BJ (cell line): ENCODE results near the gene RAI1. TPM values are rescaled to one million over a fixed set of nuclear protein-coding genes. Genes with fewer than 3 reads are reported as not detected.

Experiments used
- CTCF ChIA-PET: fragments of 350-600 bp; formaldehyde crosslinking; extraction: SDS; loops from one replicate; lab custom pipeline; 2021; ENCODE audit warnings: antibody characterized with exemption, inconsistent platforms; lab: Yijun Ruan, JAX
- POLR2A ChIA-PET: fragments of 300-600 bp; sonication (Branson Sonifier 250); formaldehyde crosslinking; extraction: SDS; loops from one replicate; lab custom pipeline; 2021; ENCODE audit warnings: antibody characterized with exemption; lab: Charles Lee
- DNase-seq: peaks from one replicate; pipeline ENCODE4 v3.0.0-alpha.2; 2011; ENCODE audit warnings: low read depth
- H3K27me3 ChIP-seq: 2 replicates; pipeline ENCODE4 v1.6.0; 2011; ENCODE audit warnings: low read length; ENCODE audit not compliant: control insufficient read depth, insufficient read depth
- H3K36me3 ChIP-seq: 2 replicates; pipeline ENCODE4 v1.5.1; 2011; ENCODE audit warnings: low read length; ENCODE audit not compliant: control insufficient read depth, insufficient read depth
- H3K4me3 ChIP-seq: 2 replicates; pipeline ENCODE4 v1.5.1; 2011; ENCODE audit warnings: low read depth, mild to moderate bottlenecking, control low read depth, low read length
- polyA plus RNA-seq: library from polyadenylated mRNA; depleted of rRNA; stranded (reverse); fragments of >200 nt; gene quantifications from 2 replicates; pipeline ENCODE4 v1.2.3, GENCODE V29; 2011
- TF ChIP-seq, protein P1 (sequence below): IDR thresholded peaks from 2 replicates; pipeline ENCODE4 v1.5.1; 2011; ENCODE audit warnings: low read depth, mild to moderate bottlenecking, control low read depth, inconsistent platforms, low read length, moderate library complexity; ENCODE audit not compliant: insufficient read depth

The RAI1 gene
- polyA plus RNA-seq, 1 experiment, result 2.4 TPM

DNA sequence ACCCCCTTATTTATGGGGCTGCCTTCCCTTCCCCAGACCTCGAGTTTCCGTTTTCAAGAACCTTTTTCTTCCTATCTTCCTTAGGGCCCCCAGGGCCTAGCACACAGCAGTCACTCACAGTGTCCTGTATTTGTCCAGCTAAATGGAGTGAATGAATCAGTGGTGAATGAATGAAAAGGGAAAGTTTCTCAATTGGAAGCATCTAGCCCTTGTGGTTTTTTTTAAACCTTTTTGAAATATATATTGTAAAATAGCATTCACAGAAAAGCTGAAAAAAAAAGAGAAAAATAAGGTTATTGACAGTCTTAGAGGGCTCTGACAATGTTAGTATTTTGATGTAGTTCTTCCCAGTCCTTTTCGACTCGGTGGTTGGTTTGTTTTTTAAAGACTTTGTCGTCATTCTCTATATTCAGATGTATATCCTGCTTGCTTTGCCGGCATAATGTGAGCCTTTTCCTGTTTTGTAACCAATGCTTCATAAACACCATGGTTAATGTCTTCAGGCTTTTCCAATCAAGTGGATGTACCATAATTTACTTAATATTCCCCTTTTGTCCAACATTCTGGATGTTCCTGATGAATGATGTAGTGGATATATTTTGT lies 45.3 kb downstream of the RAI1 start:
- ChIA-PET CTCF (interaction anchor here (0.7 to 1.1 kb wide), 2 partner anchors 45 to 1732 kb away, joined by 3 read pairs; no protein-coding TSS in a partner anchor), POLR2A (no interaction called here)
- no peak for DNase-seq
- H3K4me3 ChIP-seq, result no peak overlapping the region
- peaks cover 7% of the 10 kb centered on the region for H3K36me3 ChIP-seq
- TF ChIP-seq, protein P1, sequence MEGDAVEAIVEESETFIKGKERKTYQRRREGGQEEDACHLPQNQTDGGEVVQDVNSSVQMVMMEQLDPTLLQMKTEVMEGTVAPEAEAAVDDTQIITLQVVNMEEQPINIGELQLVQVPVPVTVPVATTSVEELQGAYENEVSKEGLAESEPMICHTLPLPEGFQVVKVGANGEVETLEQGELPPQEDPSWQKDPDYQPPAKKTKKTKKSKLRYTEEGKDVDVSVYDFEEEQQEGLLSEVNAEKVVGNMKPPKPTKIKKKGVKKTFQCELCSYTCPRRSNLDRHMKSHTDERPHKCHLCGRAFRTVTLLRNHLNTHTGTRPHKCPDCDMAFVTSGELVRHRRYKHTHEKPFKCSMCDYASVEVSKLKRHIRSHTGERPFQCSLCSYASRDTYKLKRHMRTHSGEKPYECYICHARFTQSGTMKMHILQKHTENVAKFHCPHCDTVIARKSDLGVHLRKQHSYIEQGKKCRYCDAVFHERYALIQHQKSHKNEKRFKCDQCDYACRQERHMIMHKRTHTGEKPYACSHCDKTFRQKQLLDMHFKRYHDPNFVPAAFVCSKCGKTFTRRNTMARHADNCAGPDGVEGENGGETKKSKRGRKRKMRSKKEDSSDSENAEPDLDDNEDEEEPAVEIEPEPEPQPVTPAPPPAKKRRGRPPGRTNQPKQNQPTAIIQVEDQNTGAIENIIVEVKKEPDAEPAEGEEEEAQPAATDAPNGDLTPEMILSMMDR, result no peak
- no peaks in the 10 kb centered on the region for H3K27me3 ChIP-seq

DNA sequence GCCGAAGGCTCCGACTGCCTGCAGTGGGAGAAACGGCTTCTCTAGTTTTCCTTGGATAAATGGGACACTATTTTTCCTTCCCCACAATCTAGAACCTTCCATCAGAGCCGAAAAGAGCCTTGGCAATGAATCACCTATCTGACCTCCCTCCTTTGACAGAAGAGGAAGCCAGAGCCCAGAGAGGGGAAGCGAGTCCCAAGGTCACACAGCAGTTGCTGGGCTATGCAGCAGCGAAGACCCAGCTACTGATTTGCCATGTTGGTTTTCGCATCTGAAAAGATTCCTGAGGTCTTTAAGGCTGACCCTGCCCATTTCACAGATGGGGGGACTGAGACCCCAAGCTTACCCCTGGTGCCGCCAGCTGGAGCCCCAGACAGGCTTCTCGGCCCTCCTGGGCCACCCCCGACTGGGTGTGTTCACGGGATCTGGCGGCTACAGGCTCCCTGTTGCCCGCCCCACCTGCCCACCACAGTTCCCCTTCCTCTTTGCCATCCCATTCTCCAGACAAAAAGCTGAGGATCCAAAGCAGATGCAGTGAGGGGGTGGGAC lies 45.9 kb downstream of the RAI1 start:
- Histone ChIP-seq H3K4me3 (no peak overlapping the region), H3K36me3 (peaks cover 8% of the 10 kb centered on the region), H3K27me3 (no peaks in the 10 kb centered on the region)
- DNase-seq, result no peak
- ChIA-PET CTCF (interaction anchor here (1.1 kb wide), 1 partner anchor 45 kb away, joined by 3 read pairs; no protein-coding TSS in a partner anchor), POLR2A (no interaction called here)
- TF ChIP-seq, protein P1, result no peak

DNA sequence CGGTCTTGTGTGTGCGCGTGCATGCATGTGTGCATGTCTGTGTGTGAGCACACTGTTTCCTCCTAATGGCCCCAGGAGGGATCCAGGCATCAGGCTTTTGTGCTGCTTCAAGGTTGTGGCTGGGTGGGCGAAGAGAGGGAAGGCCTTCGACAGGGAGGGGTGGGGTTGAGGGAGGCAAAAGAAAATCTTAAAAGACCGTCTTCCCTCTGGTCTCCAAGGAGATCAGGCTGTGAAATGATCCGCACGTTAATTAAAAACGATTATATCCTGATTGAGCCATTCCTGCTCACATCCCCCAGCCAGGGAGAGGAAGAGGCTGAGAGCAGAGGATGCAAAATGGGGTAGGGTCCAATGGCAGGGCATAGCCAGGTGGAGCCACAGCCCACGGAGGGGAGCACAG lies 46.9 kb downstream of the RAI1 start:
- H3K27me3 ChIP-seq, result no peaks in the 10 kb centered on the region
- no peak overlapping the region for H3K4me3 ChIP-seq
- DNase-seq, result no peak
- ChIA-PET POLR2A (no interaction called here), CTCF (interaction anchor here (1.1 to 1.9 kb wide), 3 partner anchors 12 to 134 kb away, joined by 3 to 7 read pairs (median 3); no protein-coding TSS in a partner anchor)
- peaks cover 9% of the 10 kb centered on the region for H3K36me3 ChIP-seq
- TF ChIP-seq, protein P1, result no peak

DNA sequence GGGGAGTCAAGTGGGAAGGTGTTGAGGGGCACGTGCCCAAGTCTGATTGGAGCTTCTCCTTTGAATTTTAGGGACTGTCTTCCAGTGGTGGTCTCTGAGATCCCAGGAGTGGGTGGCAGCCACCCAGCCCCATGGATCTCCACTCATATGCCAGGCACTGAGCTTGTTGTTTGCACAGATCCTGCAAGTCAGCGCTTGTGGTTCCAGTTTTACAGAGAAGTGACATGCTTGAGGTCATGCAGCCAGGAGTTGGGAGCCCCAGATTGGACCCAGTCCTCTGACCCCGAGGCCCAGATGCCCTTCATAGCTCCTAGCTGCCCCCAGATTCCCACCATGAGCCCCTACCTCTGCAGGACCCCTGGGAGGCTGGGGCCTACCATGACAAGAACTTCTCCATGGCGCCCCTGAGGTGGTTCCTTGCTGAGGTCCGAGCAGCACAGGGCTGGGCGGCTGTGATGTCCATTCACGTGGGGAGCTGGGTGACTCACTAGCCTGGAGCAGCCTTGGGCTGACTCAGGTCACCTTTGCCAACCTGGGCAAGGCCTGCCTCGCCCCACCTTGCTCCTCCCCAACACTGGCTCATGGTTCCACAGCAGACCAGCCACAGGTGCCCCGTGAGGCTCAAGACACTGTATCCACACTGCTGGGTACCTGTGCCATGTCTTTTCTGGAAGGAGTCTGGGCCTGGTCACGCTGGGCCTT lies 47.4 kb downstream of the RAI1 start:
- CTCF ChIA-PET, result interaction anchor here (0.7 to 1.9 kb wide), 5 partner anchors 11 to 133 kb away, joined by 3 to 7 read pairs (median 3); no protein-coding TSS in a partner anchor
- H3K36me3 ChIP-seq, result peaks cover 9% of the 10 kb centered on the region
- POLR2A ChIA-PET, result no interaction called here

More for the DNA sequence above, 47.4 kb downstream of the RAI1 start:
- no peak overlapping the region for H3K4me3 ChIP-seq
- no peak for DNase-seq
- TF ChIP-seq, protein P1, result no peak
- H3K27me3 ChIP-seq, result no peaks in the 10 kb centered on the region
